Urothelium cell line (cell line): Measurements from ENCODE around the gene RPS4Y1.
"Not testable (repeated sequence)": the region's sequence is repeated elsewhere in the genome, so short reads cannot be mapped to it uniquely, and the experiment has no call there.

Source experiments
- DNase-seq: peaks from one replicate; pipeline ENCODE4 v3.0.0; 2011; ENCODE audit warnings: low spot score, mixed read lengths
- FAIRE-seq: peaks from 2 replicates; lab custom pipeline; 2011; peaks lifted over from hg19 to GRCh38; lab: Jason Lieb, UNC

The RPS4Y1 gene

DNA sequence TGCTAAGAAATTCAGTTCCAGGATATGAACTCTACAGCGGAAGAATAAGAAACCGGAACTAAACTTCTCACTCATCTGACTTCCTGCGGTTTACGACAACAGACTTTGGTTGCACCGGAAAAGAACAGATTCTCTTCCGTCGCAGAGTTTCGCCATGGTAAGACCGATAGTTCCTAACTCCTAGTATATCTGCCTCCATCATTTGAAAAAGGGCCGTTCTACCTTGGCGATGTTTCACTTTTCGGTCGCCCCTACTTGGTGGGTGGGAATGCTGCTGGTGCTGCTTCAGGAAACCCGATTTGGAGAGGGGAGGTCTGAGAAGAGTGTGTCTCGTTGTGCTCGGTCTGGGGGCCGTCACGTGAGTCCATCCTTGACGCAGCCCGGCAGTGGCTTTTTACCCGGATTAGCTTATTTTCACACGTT is at the start of gene RPS4Y1:
Gene RPS4Y1 (plus strand): TSS at position 132 of the 423 bp plus-strand sequence. CDS start 23 bp downstream, at position 155.
- DNase-seq = no peak
- no peak for FAIRE-seq

GRCh38 chrY:2796977-2797523 is 44.4 kb upstream of the RPS4Y1 start:
- no peak for FAIRE-seq
- DNase-seq = no peak

DNA sequence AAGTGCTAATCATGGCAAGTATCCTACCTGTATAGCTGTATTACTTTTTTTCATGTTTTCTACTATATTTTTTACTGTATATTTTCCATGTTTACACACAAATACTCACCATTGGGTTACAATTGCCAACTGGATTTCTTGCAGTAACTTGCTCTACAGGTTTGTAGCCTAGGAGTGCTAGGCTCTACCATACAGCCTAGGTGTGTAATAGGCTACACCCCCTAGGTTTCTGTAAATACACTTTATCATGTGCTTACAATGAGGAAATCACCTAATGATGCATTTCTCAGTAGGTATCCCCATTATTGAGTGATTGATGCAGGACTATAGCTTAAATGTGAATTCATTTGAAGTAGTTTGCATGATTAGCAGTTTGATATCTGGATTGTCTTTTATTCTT is 43.4 kb upstream of the RPS4Y1 start:
- FAIRE-seq (no peak), DNase-seq (no peak)

DNA sequence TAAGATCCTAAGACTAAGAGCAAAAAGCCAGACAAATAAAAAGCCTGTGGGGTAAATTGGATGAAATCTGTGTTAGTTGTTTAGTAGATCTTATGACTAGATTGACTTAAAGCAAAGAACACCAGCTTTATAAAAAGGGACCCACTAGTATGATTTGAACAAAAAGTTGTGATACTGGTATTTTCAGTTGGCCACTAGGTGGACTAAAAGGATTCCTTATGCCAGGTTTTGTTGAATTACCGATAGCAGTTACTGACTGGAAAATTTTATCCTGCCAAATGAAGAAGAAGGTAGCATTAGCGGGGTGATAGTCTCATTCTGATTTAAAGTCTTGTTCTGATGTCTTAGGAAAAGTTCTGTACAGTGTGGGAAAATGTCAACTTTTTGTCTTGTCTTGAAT is 41.2 kb upstream of the RPS4Y1 start:
- no peak for DNase-seq
- no peak for FAIRE-seq

DNA sequence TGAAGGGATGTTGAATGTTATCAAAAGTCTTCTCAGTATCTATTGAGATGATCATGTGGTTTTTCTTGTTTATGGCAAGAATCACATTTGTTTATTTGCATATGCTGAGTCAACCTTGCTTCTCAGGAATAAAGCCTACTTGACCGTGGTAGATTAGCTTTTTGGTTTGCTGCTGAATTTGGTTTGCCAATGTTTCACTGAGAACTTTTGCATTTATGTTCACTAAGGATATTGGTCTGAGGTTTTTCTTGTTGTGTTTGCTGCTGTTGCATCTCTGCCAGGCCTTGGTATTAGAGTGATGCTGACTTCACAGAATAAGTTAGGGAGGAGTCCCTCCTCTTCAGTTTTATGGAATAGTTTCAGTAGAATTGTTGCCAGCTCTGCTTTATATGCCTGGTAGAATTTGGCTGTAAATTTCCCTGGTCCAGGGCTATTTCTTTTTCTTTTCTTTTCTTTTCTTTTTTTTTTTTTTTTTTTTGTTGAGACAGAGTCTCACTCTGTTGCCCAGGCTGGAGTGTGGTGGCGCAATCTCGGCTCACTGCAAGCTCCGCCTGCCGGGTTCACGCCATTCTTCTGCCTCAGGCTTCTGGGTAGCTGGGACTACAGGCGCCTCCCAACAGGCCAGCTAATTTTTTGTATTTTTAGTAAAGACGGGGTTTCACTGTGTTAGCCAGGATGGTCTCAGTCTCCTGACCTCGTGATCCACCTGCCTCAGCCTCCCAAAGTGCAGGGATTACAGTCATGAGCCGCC is 24.1 kb upstream of the RPS4Y1 start:
- DNase-seq, FAIRE-seq: not testable (repeated sequence)

DNA sequence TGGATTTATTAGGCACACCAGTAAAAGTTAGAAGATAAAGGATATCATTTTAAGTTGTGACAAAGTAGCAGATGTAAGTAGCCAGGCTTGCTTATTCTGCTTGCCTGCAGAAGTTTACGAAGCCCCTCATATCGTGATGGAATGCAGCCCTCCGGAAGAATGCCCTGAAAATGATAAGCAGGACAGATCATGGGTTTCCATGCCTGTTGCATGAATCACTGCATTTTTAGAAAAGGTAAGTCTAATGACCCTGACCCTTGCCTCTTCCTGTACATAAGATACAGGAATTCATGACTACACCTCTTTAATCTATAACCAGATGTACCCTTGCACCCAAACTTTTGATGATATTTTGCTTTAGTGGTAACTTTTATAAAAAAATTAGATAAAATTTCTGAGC is 16.9 kb upstream of the RPS4Y1 start:
- FAIRE-seq (no peak), DNase-seq (no peak)

DNA sequence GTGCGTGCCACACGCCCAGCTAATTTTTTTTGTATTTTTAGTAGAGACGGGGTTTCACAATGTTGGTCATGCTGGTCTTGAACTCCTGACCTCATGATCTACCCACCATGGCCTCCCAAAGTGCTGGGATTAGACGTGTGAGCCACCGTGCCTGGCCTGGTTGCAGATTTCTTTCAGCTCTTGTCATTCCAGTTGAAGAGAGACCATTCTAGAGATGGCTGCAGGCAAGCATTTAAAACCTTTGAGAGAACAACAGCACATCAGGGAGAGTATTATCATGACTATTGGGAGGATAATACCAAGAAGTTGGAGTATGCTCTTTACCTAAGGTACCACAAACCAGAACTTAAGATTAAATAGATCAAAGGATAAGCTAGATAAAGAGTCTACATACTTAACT is 12.9 kb upstream of the RPS4Y1 start:
- DNase-seq = no peak

DNA sequence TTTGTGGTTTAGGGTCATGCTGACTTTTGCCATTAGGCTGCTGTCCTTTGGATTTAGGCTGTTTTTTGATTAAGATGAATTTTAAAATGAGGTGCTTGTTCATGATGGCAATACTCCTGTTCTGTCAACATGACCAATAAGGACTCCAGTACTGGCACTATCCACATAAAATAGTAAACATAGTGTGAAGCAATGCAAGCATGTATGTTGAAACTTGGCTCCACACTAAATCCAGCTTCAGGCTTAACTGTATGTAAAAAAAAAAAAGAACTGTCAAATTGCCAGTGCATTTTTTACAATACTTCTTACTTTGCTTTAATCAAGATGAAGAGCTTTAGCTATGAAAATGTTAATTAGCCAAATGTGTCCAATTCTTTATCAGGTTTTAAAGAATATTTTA is 6.2 kb upstream of the RPS4Y1 start:
- DNase-seq (no peak), FAIRE-seq (no peak)

More for the DNA sequence above, 12.9 kb upstream of the RPS4Y1 start:
- no peak for FAIRE-seq

DNA sequence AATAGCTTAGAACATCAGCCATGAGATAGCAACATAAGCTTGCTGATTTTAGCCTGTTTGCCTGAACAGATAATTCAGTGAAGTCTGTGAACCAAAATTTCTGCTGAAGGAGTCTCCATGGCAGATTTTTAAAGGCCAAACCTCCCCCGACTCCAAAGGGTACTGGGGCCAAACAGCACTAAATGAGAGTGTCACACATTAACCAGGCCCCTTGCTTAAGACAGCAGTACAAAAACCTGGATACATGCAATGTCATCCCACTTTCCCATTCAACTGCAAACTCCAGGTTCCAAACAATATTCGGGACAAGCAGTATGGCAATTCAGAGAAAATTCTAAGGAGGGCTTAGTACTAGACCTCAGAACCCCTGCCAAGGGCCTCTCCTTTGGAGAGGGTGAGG is 4.3 kb upstream of the RPS4Y1 start:
- DNase-seq (no peak), FAIRE-seq (no peak)

DNA sequence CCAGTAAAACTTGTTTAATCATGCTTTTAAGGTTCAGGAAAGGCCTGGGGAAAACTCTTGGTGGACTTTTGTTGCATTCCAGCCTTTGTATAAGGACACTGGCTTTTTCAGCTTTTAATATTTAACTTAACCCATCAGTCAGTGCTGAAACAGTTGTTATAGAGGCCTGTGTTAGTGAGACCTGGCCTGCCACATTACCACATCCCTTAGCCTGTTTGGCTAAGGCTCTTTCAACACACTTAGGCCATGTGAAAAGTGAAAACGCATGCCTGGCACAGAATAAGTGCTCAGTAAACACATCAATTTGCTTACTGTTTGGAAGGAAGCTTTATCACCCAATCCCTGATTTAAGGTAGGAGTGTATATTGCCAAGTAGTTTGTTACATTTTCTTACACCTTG is 3.5 kb upstream of the RPS4Y1 start:
- FAIRE-seq (no peak), DNase-seq (no peak)

- FAIRE-seq = no peak
- no peak for DNase-seq
These were observed 5.4 kb downstream of the RPS4Y1 start for GRCh38 chrY:2846791-2847190.

DNA sequence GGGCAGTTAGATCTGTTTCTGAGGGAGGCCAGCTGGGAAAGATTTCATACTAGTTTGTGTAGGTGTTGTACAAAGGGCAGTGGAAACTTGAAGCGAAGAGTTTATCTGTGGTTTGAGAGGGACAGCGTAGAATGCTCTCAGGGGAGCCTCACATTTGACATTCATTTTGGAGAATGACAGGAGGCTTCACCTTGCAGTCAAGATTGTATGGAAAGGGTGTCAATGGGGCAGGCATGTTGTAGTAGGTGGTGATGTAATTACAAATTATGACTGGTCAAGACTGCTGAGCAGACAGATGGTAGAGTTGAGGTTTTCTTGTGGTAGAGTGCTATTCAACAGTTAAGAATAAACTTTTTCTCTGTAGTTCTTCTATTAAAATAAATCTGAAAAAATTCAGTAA is 7.0 kb downstream of the RPS4Y1 start:
- DNase-seq (no peak), FAIRE-seq (no peak)

DNA sequence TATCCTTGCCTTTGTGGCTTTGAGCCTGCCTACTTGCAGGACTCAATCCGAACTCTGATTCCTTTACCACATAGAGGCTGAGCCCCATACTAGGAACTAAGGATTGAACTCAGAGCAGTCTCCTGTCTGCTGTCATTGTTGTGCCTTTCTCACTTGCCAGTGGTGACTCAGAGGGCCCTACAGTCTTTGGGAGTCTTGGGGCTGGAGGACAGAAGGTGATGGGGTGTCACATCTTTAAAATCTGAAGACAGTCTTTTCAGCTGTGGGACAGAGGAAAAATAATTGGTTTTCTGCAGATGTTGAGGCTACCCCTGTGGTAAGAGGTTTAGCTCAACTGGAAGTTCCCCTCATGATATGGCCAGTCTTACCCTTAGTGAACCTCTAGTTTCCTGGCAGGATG is 8.0 kb downstream of the RPS4Y1 start:
- no peak for DNase-seq
- no peak for FAIRE-seq

DNA sequence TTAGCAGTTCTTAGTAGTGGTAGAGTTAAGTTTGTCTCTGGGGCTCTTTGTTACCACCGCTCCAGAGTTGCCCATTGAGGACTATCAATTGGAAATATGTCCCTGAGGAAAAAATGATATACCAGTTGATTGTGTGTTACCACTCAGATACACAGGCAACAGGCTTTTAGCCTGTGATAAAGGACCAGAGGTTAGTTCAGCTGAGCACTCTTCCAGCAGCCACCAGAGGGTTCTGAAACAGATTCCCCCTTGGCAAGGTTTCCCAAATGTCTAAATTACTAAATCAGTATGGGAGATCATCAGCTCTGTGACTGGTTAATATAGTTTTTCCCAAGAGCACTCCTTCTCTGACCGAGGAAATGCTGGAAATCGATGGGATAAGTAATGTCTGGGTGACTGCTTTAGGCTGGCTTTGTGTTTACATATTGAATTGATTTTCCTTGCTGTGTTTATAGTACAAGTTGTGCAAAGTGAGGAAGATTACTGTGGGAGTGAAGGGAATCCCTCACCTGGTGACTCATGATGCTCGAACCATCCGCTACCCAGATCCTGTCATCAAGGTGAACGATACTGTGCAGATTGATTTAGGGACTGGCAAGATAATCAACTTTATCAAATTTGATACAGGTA is 12.9 kb downstream of the RPS4Y1 start:
- DNase-seq (no peak), FAIRE-seq (no peak)

GRCh38 chrY:2857068-2857467 is 15.7 kb downstream of the RPS4Y1 start:
- DNase-seq (no peak), FAIRE-seq (no peak)

- FAIRE-seq (no peak), DNase-seq (no peak)
These were observed 16.3 kb downstream of the RPS4Y1 start for GRCh38 chrY:2857686-2858085.

DNA sequence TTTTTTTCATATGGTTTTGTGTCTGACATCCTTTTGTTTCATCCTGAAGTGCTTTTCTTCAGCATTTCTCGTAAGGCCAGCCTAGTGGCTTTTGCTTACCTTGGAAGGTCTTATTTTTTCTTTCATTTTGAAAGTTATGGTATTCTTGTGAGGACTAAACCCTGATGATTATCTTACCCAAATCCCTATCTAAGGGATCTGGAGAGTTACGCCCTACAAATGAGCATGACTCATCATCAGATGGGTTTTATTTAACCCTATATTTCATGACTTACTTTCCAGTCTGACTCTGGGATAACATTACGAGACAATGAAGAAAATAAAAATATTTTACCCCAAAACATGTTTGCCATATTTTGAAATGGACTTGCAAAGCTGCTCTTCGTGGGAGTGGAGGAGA is 18.4 kb downstream of the RPS4Y1 start:
- DNase-seq = no peak
- no peak for FAIRE-seq

GRCh38 chrY:2860511-2860910 is 19.1 kb downstream of the RPS4Y1 start:
- no peak for FAIRE-seq
- DNase-seq = no peak

DNA sequence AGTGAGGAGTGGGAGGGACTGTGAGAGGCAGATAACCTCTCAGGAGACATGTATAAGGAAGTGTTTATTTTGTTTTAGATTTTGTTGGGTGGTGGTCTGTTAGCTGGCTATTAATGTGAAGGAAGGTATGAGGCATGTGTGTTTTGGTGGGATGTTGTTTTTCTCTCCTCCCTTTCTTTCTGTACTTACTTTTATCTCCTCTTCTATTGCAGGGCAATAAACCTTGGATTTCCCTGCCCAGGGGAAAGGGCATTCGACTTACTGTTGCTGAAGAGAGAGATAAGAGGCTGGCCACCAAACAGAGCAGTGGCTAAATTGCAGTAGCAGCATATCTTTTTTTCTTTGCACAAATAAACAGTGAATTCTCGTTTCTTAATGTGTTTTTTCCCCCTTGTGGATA is 25.2 kb downstream of the RPS4Y1 start:
- FAIRE-seq = no peak

DNA sequence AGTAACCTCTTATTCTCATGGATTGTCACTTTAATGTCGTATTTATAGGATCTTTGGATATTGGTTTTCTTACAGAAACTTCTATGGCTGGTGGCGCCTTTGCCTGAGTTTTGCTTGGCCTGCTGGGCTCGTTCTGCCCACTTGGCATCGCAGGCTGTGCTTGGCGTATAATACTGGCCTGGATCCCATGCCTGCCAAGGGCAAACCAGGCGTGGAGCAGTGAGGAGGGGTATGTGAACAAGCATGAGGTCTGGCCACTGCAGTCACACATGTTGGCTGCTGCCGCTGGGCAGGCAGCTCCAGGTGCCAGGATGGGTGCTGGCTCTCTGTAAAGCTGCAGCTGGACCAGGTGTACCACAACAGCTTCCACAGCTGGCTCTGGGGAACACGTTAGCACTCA is 26.1 kb downstream of the RPS4Y1 start:
- FAIRE-seq = no peak

More for the DNA sequence above, 25.2 kb downstream of the RPS4Y1 start:
- no peak for DNase-seq

GRCh38 chrY:2868035-2868607 is 26.7 kb downstream of the RPS4Y1 start:
- no peak for FAIRE-seq

More for the DNA sequence above, 26.1 kb downstream of the RPS4Y1 start:
- DNase-seq = no peak

GRCh38 chrY:2872234-2872633 is 30.8 kb downstream of the RPS4Y1 start:
- FAIRE-seq, DNase-seq: not testable (repeated sequence)

More at GRCh38 chrY:2868035-2868607, 26.7 kb downstream of the RPS4Y1 start:
- DNase-seq = no peak
